Activated CD4-positive, alpha-beta memory T cell treated with anti-CD3 and anti-CD28 coated beads for 36 hours (primary cell): Measurements from ENCODE around the gene OCA2. TPM values are rescaled to one million over a fixed set of nuclear protein-coding genes. Genes with fewer than 3 reads are reported as not detected.
"Not testable (repeated sequence)": the region's sequence is repeated elsewhere in the genome, so short reads cannot be mapped to it uniquely, and the experiment has no call there.

Experiments used
- CTCF ChIA-PET: fragments of 350-600 bp; sonication (Branson Sonifier 250); formaldehyde crosslinking; loops from one replicate; lab custom pipeline; 2021; ENCODE audit warnings: antibody characterized with exemption, inconsistent platforms; lab: Charles Lee
- POLR2A ChIA-PET: fragments of 350-600 bp; sonication (Branson Sonifier 250); formaldehyde crosslinking; loops from one replicate; lab custom pipeline; 2021; ENCODE audit warnings: antibody characterized with exemption; lab: Charles Lee
- DNase-seq: peaks from one replicate; pipeline ENCODE4 v3.0.0-alpha.2; 2020
- H3K27ac Mint-ChIP-seq: one replicate; pipeline ENCODE4 v1.8.0; 2021; ENCODE audit warnings: mixed read lengths
- H3K27me3 Mint-ChIP-seq: one replicate; pipeline ENCODE4 v1.8.0; 2021; ENCODE audit warnings: mixed read lengths
- H3K36me3 Mint-ChIP-seq: one replicate; pipeline ENCODE4 v1.8.0; 2021; ENCODE audit warnings: mixed read lengths
- H3K4me1 Mint-ChIP-seq: one replicate; pipeline ENCODE4 v1.8.0; 2021; ENCODE audit warnings: low read depth, mixed read lengths
- H3K4me3 Mint-ChIP-seq: one replicate; pipeline ENCODE4 v1.8.0; 2021; ENCODE audit warnings: mild to moderate bottlenecking, mixed read lengths
- H3K9me3 Mint-ChIP-seq: one replicate; pipeline ENCODE4 v1.8.0; 2021; ENCODE audit warnings: mixed read lengths
- intact Hi-C: fragments of 100-400 bp; cut with micrococcal nuclease; formaldehyde crosslinking; loops from one replicate; pipeline ENCODE4 v1.15.1; 2023
- total RNA-seq, 2 experiments: library from RNA; stranded (reverse); gene quantifications; one replicate each; pipeline ENCODE4 v1.2.3, GENCODE V29; 2021

Gene OCA2
- total RNA-seq, 2 experiments from 2014 or later, result not detected

- intact Hi-C loops, result no loop called here
- Mint-ChIP-seq H3K4me1 (no peaks in the 10 kb centered on the region), H3K9me3 (no peaks in the 10 kb centered on the region), H3K4me3 (no peak overlapping the region), H3K36me3 (no peaks in the 10 kb centered on the region), H3K27me3 (no peaks in the 10 kb centered on the region), H3K27ac (no peak overlapping the region)
- ChIA-PET CTCF (no interaction called here), POLR2A (no interaction called here)
- DNase-seq, result no peak
Measured at GRCh38 chr15:27725731-27726130, 373.4 kb downstream of the OCA2 start.

DNA sequence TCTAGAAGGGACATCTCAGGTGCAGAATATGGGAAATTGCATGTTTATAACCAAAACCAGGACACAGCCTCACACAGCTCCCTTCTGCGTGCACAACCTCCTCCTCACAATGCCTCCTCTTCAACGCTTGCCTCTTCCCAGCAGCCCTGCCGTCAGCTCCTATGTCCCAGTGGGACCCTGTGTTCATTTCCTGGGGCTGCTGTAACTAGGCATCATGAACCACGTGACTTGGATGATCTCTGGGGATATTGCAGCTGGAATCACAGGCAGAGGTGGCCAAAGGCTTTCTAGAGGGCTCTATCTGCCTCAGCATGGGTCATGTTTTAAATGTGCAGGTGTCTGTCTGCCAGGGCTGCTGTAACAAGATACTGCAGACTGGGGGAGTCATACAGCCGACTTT, 375.3 kb downstream of the OCA2 start:
- Mint-ChIP-seq H3K4me3 (no peak overlapping the region), H3K27ac (no peak overlapping the region), H3K4me1 (no peaks in the 10 kb centered on the region), H3K36me3 (no peaks in the 10 kb centered on the region), H3K27me3 (no peaks in the 10 kb centered on the region), H3K9me3 (no peaks in the 10 kb centered on the region)
- intact Hi-C loops, result no loop called here
- ChIA-PET POLR2A (no interaction called here), CTCF (no interaction called here)
- no peak for DNase-seq

GRCh38 chr15:27722102-27722501, 377.0 kb downstream of the OCA2 start:
- H3K27me3 Mint-ChIP-seq, result no peaks in the 10 kb centered on the region
- no peaks in the 10 kb centered on the region for H3K4me1 Mint-ChIP-seq
- ChIA-PET POLR2A (no interaction called here), CTCF (no interaction called here)
- peaks cover 13% of the 10 kb centered on the region for H3K9me3 Mint-ChIP-seq
- H3K4me3 Mint-ChIP-seq, result no peak overlapping the region
- no peak overlapping the region for H3K27ac Mint-ChIP-seq
- DNase-seq, result no peak
- H3K36me3 Mint-ChIP-seq, result no peaks in the 10 kb centered on the region
- intact Hi-C loops, result no loop called here

- no peak for DNase-seq
- no peak overlapping the region for H3K4me3 Mint-ChIP-seq
- H3K4me1 Mint-ChIP-seq, result no peaks in the 10 kb centered on the region
- peaks cover 42% of the 10 kb centered on the region for H3K9me3 Mint-ChIP-seq
- CTCF ChIA-PET, result no interaction called here
- POLR2A ChIA-PET, result no interaction called here
- intact Hi-C loops, result no loop called here
- H3K27me3 Mint-ChIP-seq, result no peaks in the 10 kb centered on the region
- H3K36me3 Mint-ChIP-seq, result no peaks in the 10 kb centered on the region
- H3K27ac Mint-ChIP-seq, result no peak overlapping the region
Measured at GRCh38 chr15:27714675-27715074, 384.4 kb downstream of the OCA2 start.

DNA sequence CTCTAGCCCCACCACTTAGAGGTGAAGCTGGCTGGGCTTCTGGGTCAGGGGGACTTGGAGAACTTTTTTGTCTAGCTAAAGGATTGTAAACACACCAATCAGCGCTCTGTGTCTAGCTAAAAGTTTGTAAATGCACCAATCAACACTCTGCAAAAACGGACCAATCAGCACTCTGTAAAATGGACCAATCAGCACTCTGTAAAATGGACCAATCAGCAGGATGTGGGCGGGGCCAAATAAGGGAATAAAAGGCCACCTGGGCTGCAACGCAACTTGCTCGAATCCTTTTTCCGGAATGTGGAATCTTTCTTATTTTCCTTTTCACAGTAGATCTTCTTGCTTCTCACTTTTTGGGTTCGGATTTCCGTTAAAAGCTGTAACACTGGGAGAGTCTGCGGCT, 385.3 kb downstream of the OCA2 start:
- CTCF ChIA-PET, H3K36me3 Mint-ChIP-seq, intact Hi-C loops, POLR2A ChIA-PET, DNase-seq, H3K27me3 Mint-ChIP-seq, H3K4me1 Mint-ChIP-seq, H3K4me3 Mint-ChIP-seq, H3K27ac Mint-ChIP-seq: not testable (repeated sequence)
- peaks cover 42% of the 10 kb centered on the region for H3K9me3 Mint-ChIP-seq

DNA sequence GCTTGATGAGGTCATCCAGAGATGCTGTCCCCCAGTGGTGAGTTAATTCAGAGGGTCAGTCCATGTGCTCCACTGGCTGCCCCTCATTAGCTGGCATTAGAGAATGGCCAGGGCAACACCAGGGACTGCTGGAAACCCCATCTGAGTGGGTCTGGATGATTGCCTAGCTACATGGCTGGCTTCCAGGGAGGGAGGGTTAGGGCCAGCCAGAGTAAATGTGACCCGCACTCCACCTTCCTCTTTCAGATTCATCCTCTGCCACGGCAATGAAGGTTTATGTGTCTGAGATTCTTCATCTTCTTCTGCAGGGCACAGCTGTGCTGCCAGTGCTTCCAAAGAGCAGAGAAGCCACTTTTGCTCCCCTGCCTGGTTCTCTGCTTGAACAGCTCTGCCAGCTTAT, 391.9 kb downstream of the OCA2 start:
- POLR2A ChIA-PET, result no interaction called here
- intact Hi-C loops, result no loop called here
- CTCF ChIA-PET, result no interaction called here
- Mint-ChIP-seq H3K4me1 (no peaks in the 10 kb centered on the region), H3K27ac (no peak overlapping the region), H3K27me3 (no peaks in the 10 kb centered on the region), H3K36me3 (no peaks in the 10 kb centered on the region), H3K4me3 (no peak overlapping the region), H3K9me3 (peaks cover 24% of the 10 kb centered on the region)
- no peak for DNase-seq

- ChIA-PET CTCF (no interaction called here), POLR2A (no interaction called here)
- H3K4me3 Mint-ChIP-seq, result no peak overlapping the region
- DNase-seq, result no peak
- peaks cover 24% of the 10 kb centered on the region for H3K9me3 Mint-ChIP-seq
- H3K36me3 Mint-ChIP-seq, result no peaks in the 10 kb centered on the region
- no peaks in the 10 kb centered on the region for H3K27me3 Mint-ChIP-seq
- H3K4me1 Mint-ChIP-seq, result no peaks in the 10 kb centered on the region
- H3K27ac Mint-ChIP-seq, result no peak overlapping the region
- intact Hi-C loops, result no loop called here
Measured at GRCh38 chr15:27706300-27706699, 392.8 kb downstream of the OCA2 start.

- no peak overlapping the region for H3K4me3 Mint-ChIP-seq
- no peaks in the 10 kb centered on the region for H3K4me1 Mint-ChIP-seq
- no peak overlapping the region for H3K27ac Mint-ChIP-seq
- peaks cover 21% of the 10 kb centered on the region for H3K9me3 Mint-ChIP-seq
- no peak for DNase-seq
- H3K27me3 Mint-ChIP-seq, result no peaks in the 10 kb centered on the region
- intact Hi-C loops, result no loop called here
- H3K36me3 Mint-ChIP-seq, result no peaks in the 10 kb centered on the region
- CTCF ChIA-PET, result no interaction called here
- POLR2A ChIA-PET, result no interaction called here
Measured at GRCh38 chr15:27705056-27705455, 394.1 kb downstream of the OCA2 start.

Other genes with a start within 250 kb of the OCA2 start
- 10 to 100 TPM; 30.4 to 33.7 TPM for gene HERC2, start 222.9 kb upstream of the OCA2 start, total RNA-seq